HG03558 (cell line): Measurements from ENCODE around the gene EXD3.

Source experiments
- ATAC-seq: cut with Tn5 transposase; IDR thresholded peaks from one replicate; pipeline ENCODE4 v1.9.1; 2021; ENCODE audit warnings: moderate number of reproducible peaks; ENCODE audit not compliant: unreplicated experiment; ENCODE audit errors: extremely low read depth

Gene EXD3

GRCh38 chr9:137368431-137369035 lies 54.4 kb downstream of the EXD3 start:
- ATAC-seq = no peak

GRCh38 chr9:137367506-137368430 lies 55.2 kb downstream of the EXD3 start:
- no peak for ATAC-seq

- ATAC-seq = no peak
These were observed 56.0 kb downstream of the EXD3 start for GRCh38 chr9:137366891-137367381.

- ATAC-seq = no peak
These were observed 56.5 kb downstream of the EXD3 start for GRCh38 chr9:137366445-137366810.

GRCh38 chr9:137365552-137366444 lies 57.2 kb downstream of the EXD3 start:
- no peak for ATAC-seq

- ATAC-seq = no peak
These were observed 57.9 kb downstream of the EXD3 start for GRCh38 chr9:137365056-137365455.

- no peak for ATAC-seq
These were observed 63.1 kb downstream of the EXD3 start for GRCh38 chr9:137359850-137360249.

- ATAC-seq = no peak
These were observed 64.8 kb downstream of the EXD3 start for GRCh38 chr9:137358126-137358525.

- ATAC-seq = no peak
These were observed 65.8 kb downstream of the EXD3 start for GRCh38 chr9:137357166-137357565.

GRCh38 chr9:137355761-137356365 lies 67.1 kb downstream of the EXD3 start:
- no peak for ATAC-seq

- no peak for ATAC-seq
These were observed 67.9 kb downstream of the EXD3 start for GRCh38 chr9:137354845-137355760.

- no peak for ATAC-seq
These were observed 68.7 kb downstream of the EXD3 start for GRCh38 chr9:137354153-137354844.

GRCh38 chr9:137353223-137354152 lies 69.5 kb downstream of the EXD3 start:
- ATAC-seq = no peak

- ATAC-seq = no peak
These were observed 70.3 kb downstream of the EXD3 start for GRCh38 chr9:137352511-137353222.

GRCh38 chr9:137351781-137352501 lies 71.0 kb downstream of the EXD3 start:
- no peak for ATAC-seq
